CD8-positive, alpha-beta memory T cell (primary cell): Measurements from ENCODE around the gene DNMT1. TPM values are rescaled to one million over a fixed set of nuclear protein-coding genes. Genes with fewer than 3 reads are reported as not detected.

ENCODE experiments used
- CTCF ChIA-PET: fragments of 350-600 bp; sonication (Branson Sonifier 250); formaldehyde crosslinking; loops from one replicate; lab custom pipeline; 2021; ENCODE audit warnings: antibody characterized with exemption; lab: Charles Lee
- POLR2A ChIA-PET: fragments of 350-600 bp; sonication (Branson Sonifier 250); formaldehyde crosslinking; loops from one replicate; lab custom pipeline; 2021; ENCODE audit warnings: antibody characterized with exemption; lab: Charles Lee
- DNase-seq, 5 donors: peaks; one replicate each; pipeline versions ENCODE4 v3.0.0 to v3.0.0-alpha.2; 2020 to 2022; ENCODE audit warnings: mixed read lengths in 1 of 5
- H3K27ac ChIP-seq: one replicate; pipeline ENCODE4 v1.7.0; 2013; ENCODE audit warnings: low read depth, mild to moderate bottlenecking, low read length, moderate library complexity
- H3K27me3 ChIP-seq: 2 replicates; pipeline ENCODE4 v1.7.0; 2013; ENCODE audit warnings: low read length, mild to moderate bottlenecking; ENCODE audit not compliant: insufficient read depth, poor library complexity, severe bottlenecking
- H3K36me3 ChIP-seq: 2 replicates; pipeline ENCODE4 v1.7.0; 2013; ENCODE audit warnings: mild to moderate bottlenecking, low read length, moderate library complexity; ENCODE audit not compliant: insufficient read depth
- H3K4me1 ChIP-seq: 2 replicates; pipeline ENCODE4 v1.7.0; 2013; ENCODE audit warnings: mild to moderate bottlenecking, low read length, moderate library complexity; ENCODE audit not compliant: insufficient read depth
- H3K4me3 ChIP-seq: 2 replicates; pipeline ENCODE4 v1.7.0; 2013; ENCODE audit warnings: mild to moderate bottlenecking, low read length
- H3K9me3 ChIP-seq: 2 replicates; pipeline ENCODE4 v1.7.0; 2013; ENCODE audit warnings: mild to moderate bottlenecking, low read length
- H3K27ac Mint-ChIP-seq, 8 donors: one replicate each; pipeline ENCODE4 v1.8.0; 2020 to 2021; ENCODE audit warnings: mixed read lengths in 8 of 8, mild to moderate bottlenecking in 6 of 8, inconsistent platforms in 3 of 8, moderate library complexity in 3 of 8
- H3K27me3 Mint-ChIP-seq, 2 donors: one replicate each; pipeline ENCODE4 v1.8.0; 2020 to 2021; ENCODE audit warnings: mixed read lengths in 2 of 2, mild to moderate bottlenecking in 1 of 2, moderate library complexity in 1 of 2
- H3K36me3 Mint-ChIP-seq, 3 donors: one replicate each; pipeline ENCODE4 v1.8.0; 2020 to 2021; ENCODE audit warnings: mixed read lengths in 3 of 3, inconsistent platforms in 1 of 3, mild to moderate bottlenecking in 1 of 3
- H3K4me1 Mint-ChIP-seq, 3 donors: one replicate each; pipeline ENCODE4 v1.8.0; 2020 to 2021; ENCODE audit warnings: mixed read lengths in 3 of 3, inconsistent platforms in 1 of 3, mild to moderate bottlenecking in 1 of 3
- H3K4me3 Mint-ChIP-seq, 7 donors: one replicate each; pipeline ENCODE4 v1.8.0; 2020 to 2021; ENCODE audit warnings: mixed read lengths in 7 of 7, mild to moderate bottlenecking in 6 of 7, moderate library complexity in 4 of 7, inconsistent platforms in 2 of 7
- H3K9me3 Mint-ChIP-seq, 5 donors: one replicate each; pipeline ENCODE4 v1.8.0; 2020 to 2022; ENCODE audit warnings: mixed read lengths in 5 of 5, mild to moderate bottlenecking in 3 of 5, moderate library complexity in 2 of 5, inconsistent platforms in 1 of 5
- polyA plus RNA-seq: library from polyadenylated mRNA; unstranded; fragments of 300-500 nt; fragmentation: Illumina TruSeq; gene quantifications from one replicate; pipeline ENCODE4 v1.2.3, GENCODE V29; 2021
- total RNA-seq, 2 experiments: library from RNA; stranded (reverse); gene quantifications; one replicate each; pipeline ENCODE4 v1.2.3, GENCODE V29; 2021

DNMT1 gene
- total and polyA plus RNA-seq, 3 experiments from 2014 or later = 142 to 325 (median 307) TPM

DNA sequence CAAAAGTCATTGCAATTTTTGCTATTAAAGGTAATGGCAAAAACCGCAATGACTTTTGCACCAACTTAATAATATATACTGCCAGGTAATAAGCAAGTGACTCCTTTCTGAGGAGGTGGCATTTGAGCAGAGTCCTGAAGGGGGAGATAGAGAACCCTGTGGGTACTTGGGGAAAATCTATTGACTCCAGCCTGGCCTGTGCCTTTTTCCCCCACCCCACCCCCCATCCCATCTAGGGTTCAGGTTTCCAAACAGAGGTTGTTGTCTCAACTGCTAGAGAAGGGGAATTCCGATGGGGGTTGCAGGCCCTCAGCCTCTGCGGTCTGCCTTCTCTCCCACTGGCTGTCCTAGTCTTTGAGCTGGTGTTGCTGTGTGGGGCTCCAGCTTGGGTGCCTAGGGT is 24.9 kb upstream of the DNMT1 start:
- H3K27ac ChIP-seq = no peak overlapping the region

DNA sequence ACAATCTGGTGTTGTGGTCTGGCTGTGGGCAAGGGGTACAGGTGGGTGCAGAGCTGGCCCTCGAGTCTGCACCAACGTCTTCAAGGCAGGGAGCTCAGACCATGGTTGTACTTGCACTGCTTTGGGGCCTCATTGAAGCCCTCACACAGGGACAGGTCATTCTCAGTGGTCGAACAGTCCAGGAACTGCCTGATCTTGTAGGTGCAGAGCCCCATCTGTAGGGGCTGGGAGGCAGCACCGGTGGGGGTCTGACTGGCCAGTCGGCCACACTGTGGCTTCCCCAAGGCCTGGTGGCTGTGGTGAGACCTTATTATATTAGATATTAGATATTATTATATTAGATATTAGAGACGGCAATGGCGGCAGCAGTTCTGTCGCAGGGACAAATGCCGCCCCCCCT is 22.3 kb upstream of the DNMT1 start:
- Histone ChIP-seq H3K9me3 (no peaks in the 10 kb centered on the region), H3K4me3 (no peak overlapping the region), H3K4me1 (peaks cover 4% of the 10 kb centered on the region), H3K27me3 (no peaks in the 10 kb centered on the region), H3K27ac (no peak overlapping the region), H3K36me3 (no peaks in the 10 kb centered on the region)
- Mint-ChIP-seq H3K9me3 (no peaks in the 10 kb centered on the region), H3K27ac (peak overlapping the region in 1 of 8 donors; percentile 38), H3K4me1 (peaks cover 0 to 4% (median 1%) of the 10 kb centered on the region in 3 donors), H3K36me3 (peaks cover 0 to 2% (median 0%) of the 10 kb centered on the region in 3 donors), H3K4me3 (no peak overlapping the region), H3K27me3 (peaks cover 0 to 1% of the 10 kb centered on the region in 2 donors)
- CTCF ChIA-PET = interaction anchor here (0.7 kb wide), 1 partner anchor 74 kb away, joined by 3 read pairs; no protein-coding TSS in a partner anchor
- DNase-seq = no peak
- POLR2A ChIA-PET = no interaction called here

More for the DNA sequence above, 24.9 kb upstream of the DNMT1 start:
- Mint-ChIP-seq H3K9me3 (no peaks in the 10 kb centered on the region), H3K4me1 (peaks cover 1 to 4% (median 4%) of the 10 kb centered on the region in 3 donors), H3K36me3 (peaks cover 0 to 13% (median 6%) of the 10 kb centered on the region in 3 donors), H3K4me3 (no peak overlapping the region), H3K27me3 (no peaks in the 10 kb centered on the region), H3K27ac (peak overlapping the region in 1 of 8 donors; percentile 69)
- ChIA-PET POLR2A (interaction anchor here (0.5 to 0.7 kb wide), 2 partner anchors 17 to 136 kb away, joined by 4 to 5 read pairs; no protein-coding TSS in a partner anchor), CTCF (interaction anchor here (0.6 to 3.5 kb wide), 6 partner anchors 9 to 30 kb away, joined by 3 to 16 read pairs (median 4); partner anchors contain the start of gene S1PR2)
- Histone ChIP-seq H3K4me1 (peaks cover 4% of the 10 kb centered on the region), H3K4me3 (no peak overlapping the region), H3K27me3 (no peaks in the 10 kb centered on the region), H3K9me3 (no peaks in the 10 kb centered on the region), H3K36me3 (no peaks in the 10 kb centered on the region)
- peak in 4 of 5 donors; percentile 7 to 48 (median 23) for DNase-seq

DNA sequence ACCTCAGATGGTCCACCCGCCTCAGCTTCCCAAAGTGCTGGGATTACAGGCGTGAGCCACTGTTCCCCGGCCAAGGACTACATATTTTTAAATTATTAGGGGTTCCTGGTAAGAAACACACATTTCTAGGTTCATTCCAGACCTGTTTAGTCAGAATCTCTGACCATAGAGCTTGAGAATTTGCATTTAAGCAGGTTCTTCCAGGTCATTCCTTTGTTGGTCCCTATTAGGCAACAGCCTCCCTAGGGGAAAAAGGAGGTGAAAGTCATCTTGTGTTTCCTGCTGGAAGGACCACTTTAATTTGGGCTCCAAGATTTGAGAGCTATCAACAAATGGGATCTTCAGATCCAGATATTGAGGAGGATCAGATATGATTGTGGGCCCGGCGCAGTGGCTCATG is 20.0 kb upstream of the DNMT1 start:
- Histone ChIP-seq H3K4me1 (peaks cover 3% of the 10 kb centered on the region), H3K36me3 (no peaks in the 10 kb centered on the region), H3K9me3 (no peaks in the 10 kb centered on the region), H3K27me3 (no peaks in the 10 kb centered on the region), H3K27ac (no peak overlapping the region), H3K4me3 (no peak overlapping the region)
- DNase-seq = no peak
- Mint-ChIP-seq H3K9me3 (no peaks in the 10 kb centered on the region), H3K36me3 (no peaks in the 10 kb centered on the region), H3K4me3 (no peak overlapping the region), H3K27ac (no peak overlapping the region), H3K27me3 (peaks cover 0 to 1% of the 10 kb centered on the region in 2 donors), H3K4me1 (peaks cover 0 to 3% (median 1%) of the 10 kb centered on the region in 3 donors)
- POLR2A ChIA-PET = no interaction called here
- CTCF ChIA-PET = interaction anchor here (1.2 to 1.4 kb wide), 3 partner anchors 15 to 35 kb away, joined by 3 to 4 read pairs (median 3); no protein-coding TSS in a partner anchor

DNA sequence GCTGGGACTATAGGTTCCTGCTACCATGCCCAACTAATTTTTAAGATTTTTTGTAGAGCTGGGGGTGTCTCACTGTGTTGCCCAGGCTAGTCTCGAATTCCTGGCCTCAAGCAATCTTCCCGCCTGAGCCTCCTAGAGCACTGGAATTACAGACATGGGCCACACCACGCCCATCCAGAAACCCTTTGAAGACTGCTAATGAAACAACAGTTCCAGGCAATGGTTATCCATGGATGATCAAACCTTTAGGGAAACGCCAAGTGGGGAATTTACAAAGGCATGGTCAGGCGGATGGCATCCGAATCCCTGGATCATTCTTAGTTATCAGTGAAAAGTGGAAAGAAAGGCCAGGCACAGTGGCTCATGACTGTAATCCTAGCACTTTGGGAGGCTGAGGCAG is 16.9 kb upstream of the DNMT1 start:
- DNase-seq = no peak
- Mint-ChIP-seq H3K9me3 (peaks cover 0 to 3% (median 0%) of the 10 kb centered on the region in 5 donors), H3K27me3 (peaks cover 0 to 1% of the 10 kb centered on the region in 2 donors), H3K4me3 (no peak overlapping the region), H3K36me3 (peaks cover 0 to 4% (median 2%) of the 10 kb centered on the region in 3 donors), H3K4me1 (no peaks in the 10 kb centered on the region), H3K27ac (no peak overlapping the region)
- H3K4me1 ChIP-seq = no peaks in the 10 kb centered on the region
- ChIA-PET POLR2A (interaction anchor here (0.6 kb wide), 2 partner anchors 242 to 623 kb away, joined by 4 to 6 read pairs; no protein-coding TSS in a partner anchor), CTCF (no interaction called here)
- no peak overlapping the region for H3K27ac ChIP-seq
- no peaks in the 10 kb centered on the region for H3K36me3 ChIP-seq
- H3K4me3 ChIP-seq = no peak overlapping the region
- no peaks in the 10 kb centered on the region for H3K27me3 ChIP-seq
- H3K9me3 ChIP-seq = no peaks in the 10 kb centered on the region

DNA sequence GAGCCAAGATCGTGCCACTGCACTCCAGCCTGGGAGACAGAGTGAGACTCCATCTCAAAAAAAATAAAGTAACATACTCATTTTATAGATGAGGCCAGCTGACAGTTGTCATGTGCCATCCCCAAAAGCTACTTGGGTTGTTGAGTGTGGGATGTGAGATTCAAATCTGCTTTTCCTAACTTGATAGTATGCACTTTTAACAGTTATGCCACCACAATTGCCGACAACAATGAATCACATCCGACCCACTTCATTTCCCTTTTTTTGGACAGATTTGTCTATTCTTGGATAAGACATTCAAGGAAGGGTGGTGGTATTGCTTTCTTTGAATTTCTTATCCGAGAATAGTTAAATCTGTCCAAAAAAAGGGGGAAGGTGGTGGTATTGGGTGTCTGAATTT is 16.3 kb upstream of the DNMT1 start:
- no peaks in the 10 kb centered on the region for H3K36me3 ChIP-seq
- H3K9me3 ChIP-seq = no peaks in the 10 kb centered on the region
- H3K27me3 Mint-ChIP-seq = peaks cover 0 to 1% of the 10 kb centered on the region in 2 donors
- H3K4me3 ChIP-seq = no peak overlapping the region
- POLR2A ChIA-PET = interaction anchor here (0.6 kb wide), 2 partner anchors 623 to 1070 kb away, joined by 3 to 6 read pairs; no protein-coding TSS in a partner anchor
- H3K4me3 Mint-ChIP-seq = no peak overlapping the region
- H3K27ac ChIP-seq = no peak overlapping the region
- peaks cover 0 to 4% (median 2%) of the 10 kb centered on the region in 3 donors for H3K36me3 Mint-ChIP-seq
- peaks cover 0 to 3% (median 0%) of the 10 kb centered on the region in 5 donors for H3K9me3 Mint-ChIP-seq
- no peak for DNase-seq
- CTCF ChIA-PET = no interaction called here
- no peaks in the 10 kb centered on the region for H3K4me1 Mint-ChIP-seq
- peak overlapping the region in 2 of 8 donors; percentile 1 to 24 for H3K27ac Mint-ChIP-seq
- H3K27me3 ChIP-seq = no peaks in the 10 kb centered on the region
- H3K4me1 ChIP-seq = no peaks in the 10 kb centered on the region

DNA sequence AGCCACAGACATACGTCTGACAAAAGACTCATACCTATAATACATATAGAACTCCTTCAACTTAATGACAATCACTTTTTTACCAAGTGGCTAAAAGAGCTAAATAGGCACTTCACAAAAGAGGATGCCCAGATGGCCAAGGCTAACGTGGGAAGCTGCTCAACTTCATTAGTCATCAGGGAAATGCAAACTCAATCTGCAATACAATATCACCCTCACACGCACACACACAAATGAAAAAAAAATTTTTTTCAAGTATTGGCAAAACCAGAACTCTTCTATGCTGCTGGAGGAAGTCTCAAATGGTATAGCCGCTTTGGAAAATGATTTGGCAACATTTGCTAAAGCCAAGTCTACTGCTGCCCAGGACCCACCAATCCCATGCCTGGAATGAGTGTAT is 14.6 kb upstream of the DNMT1 start:
- Histone ChIP-seq H3K4me1 (no peaks in the 10 kb centered on the region), H3K27me3 (no peaks in the 10 kb centered on the region), H3K27ac (no peak overlapping the region), H3K9me3 (no peaks in the 10 kb centered on the region), H3K36me3 (no peaks in the 10 kb centered on the region), H3K4me3 (no peak overlapping the region)
- H3K27me3 Mint-ChIP-seq = peaks cover 0 to 1% of the 10 kb centered on the region in 2 donors
- H3K9me3 Mint-ChIP-seq = peaks cover 0 to 3% (median 0%) of the 10 kb centered on the region in 5 donors
- H3K4me1 Mint-ChIP-seq = no peaks in the 10 kb centered on the region
- H3K4me3 Mint-ChIP-seq = no peak overlapping the region
- peak overlapping the region in 1 of 8 donors; percentile 50 for H3K27ac Mint-ChIP-seq
- H3K36me3 Mint-ChIP-seq = peaks cover 0 to 4% (median 2%) of the 10 kb centered on the region in 3 donors
- DNase-seq = no peak
- ChIA-PET CTCF (interaction anchor here (0.7 to 1.1 kb wide), 2 partner anchors 41 to 233 kb away, joined by 3 to 4 read pairs; no protein-coding TSS in a partner anchor), POLR2A (interaction anchor here (0.6 kb wide), 1 partner anchor 97 kb away, joined by 4 read pairs; no protein-coding TSS in a partner anchor)

DNA sequence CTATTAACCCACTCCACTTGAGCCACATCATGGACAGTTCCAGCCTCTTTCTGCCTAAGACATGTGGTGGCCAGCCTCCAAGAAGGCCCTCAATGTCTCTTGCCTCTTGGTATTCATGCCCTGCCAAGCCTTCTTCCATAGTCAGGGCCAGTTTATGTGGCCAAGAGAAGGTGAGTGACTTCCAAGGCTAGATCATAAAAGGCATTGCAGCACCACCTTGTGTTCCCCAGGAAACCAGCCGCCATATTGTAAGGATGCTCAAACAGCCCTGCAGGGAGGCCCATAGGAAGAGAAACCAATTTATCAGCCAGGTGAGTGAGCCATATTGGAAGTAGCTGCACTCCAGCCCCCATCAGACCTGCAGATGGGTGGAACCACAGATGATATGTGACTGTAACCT is 12.3 kb upstream of the DNMT1 start:
- no peaks in the 10 kb centered on the region for H3K9me3 ChIP-seq
- Mint-ChIP-seq H3K27me3 (no peaks in the 10 kb centered on the region), H3K36me3 (peaks cover 0 to 4% (median 2%) of the 10 kb centered on the region in 3 donors), H3K9me3 (peaks cover 0 to 3% (median 0%) of the 10 kb centered on the region in 5 donors), H3K4me1 (no peaks in the 10 kb centered on the region), H3K27ac (peak overlapping the region in 1 of 8 donors; percentile 75), H3K4me3 (no peak overlapping the region)
- H3K27me3 ChIP-seq = no peaks in the 10 kb centered on the region
- POLR2A ChIA-PET = no interaction called here
- no peaks in the 10 kb centered on the region for H3K4me1 ChIP-seq
- CTCF ChIA-PET = interaction anchor here (0.7 to 1.5 kb wide), 4 partner anchors 9 to 230 kb away, joined by 3 to 4 read pairs (median 3); no protein-coding TSS in a partner anchor
- no peaks in the 10 kb centered on the region for H3K36me3 ChIP-seq
- H3K4me3 ChIP-seq = no peak overlapping the region
- no peak for DNase-seq
- H3K27ac ChIP-seq = no peak overlapping the region

DNA sequence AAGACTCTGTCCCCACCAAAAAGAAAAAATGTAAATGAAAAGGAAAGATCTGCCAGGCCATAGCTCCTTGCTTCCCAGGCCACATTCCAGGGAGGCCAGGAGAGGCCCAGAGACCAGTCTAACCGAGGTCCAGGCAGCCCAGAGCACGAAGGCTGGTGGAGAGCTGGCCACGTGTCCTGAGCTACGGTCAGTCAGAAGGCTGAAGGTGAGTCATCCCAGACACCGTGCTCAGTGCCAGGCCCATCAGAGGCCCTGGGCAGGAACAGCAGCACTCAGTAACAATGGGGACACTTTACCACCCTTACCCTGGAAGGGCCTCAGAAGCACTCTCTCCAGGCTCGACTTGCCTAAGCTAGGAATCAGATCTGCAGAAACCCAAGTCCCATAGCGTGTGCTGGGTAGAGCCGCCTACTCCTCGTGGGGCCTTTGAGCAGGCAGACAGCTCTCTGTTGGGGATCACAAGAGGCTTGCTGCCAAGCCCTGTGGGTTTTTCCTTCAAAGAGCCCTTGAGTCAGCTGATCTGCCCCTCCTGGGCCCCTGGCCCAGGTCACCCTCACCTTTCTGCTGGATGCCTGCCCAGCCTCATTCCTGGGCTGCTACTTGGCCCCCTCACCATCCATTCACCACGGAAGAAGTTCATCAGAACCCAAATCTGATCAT is 11.6 kb upstream of the DNMT1 start:
- no peak for DNase-seq
- POLR2A ChIA-PET = no interaction called here
- Mint-ChIP-seq H3K27ac (peak overlapping the region in 1 of 8 donors; percentile 75), H3K9me3 (peaks cover 0 to 3% (median 0%) of the 10 kb centered on the region in 5 donors), H3K36me3 (peaks cover 0 to 4% (median 2%) of the 10 kb centered on the region in 3 donors), H3K4me3 (no peak overlapping the region), H3K4me1 (no peaks in the 10 kb centered on the region), H3K27me3 (no peaks in the 10 kb centered on the region)
- H3K4me3 ChIP-seq = no peak overlapping the region
- no peaks in the 10 kb centered on the region for H3K9me3 ChIP-seq
- no peaks in the 10 kb centered on the region for H3K36me3 ChIP-seq
- no peaks in the 10 kb centered on the region for H3K4me1 ChIP-seq
- CTCF ChIA-PET = interaction anchor here (0.6 to 1.5 kb wide), 3 partner anchors 14 to 231 kb away, joined by 3 to 4 read pairs (median 3); no protein-coding TSS in a partner anchor
- no peak overlapping the region for H3K27ac ChIP-seq
- H3K27me3 ChIP-seq = no peaks in the 10 kb centered on the region
